ENCODE data around the gene GALNT15. TPM values are rescaled to one million over a fixed set of nuclear protein-coding genes. Genes with fewer than 3 reads are reported as not detected.

GALNT15 gene
- total RNA-seq, 1 donor from 2014 or later = 392 TPM

Other genes with a start within 250 kb of the GALNT15 start
- gene DPH3, start 90.3 kb downstream of the GALNT15 start, total RNA-seq = 17.9 and 29.8 TPM in 2 replicates
- gene OXNAD1, start 90.5 kb downstream of the GALNT15 start, total RNA-seq = 5.9 and 16.3 TPM in 2 replicates